GM23338 (cell line): ENCODE measurements around the gene CCPG1. TPM values are rescaled to one million over a fixed set of nuclear protein-coding genes. Genes with fewer than 3 reads are reported as not detected.

Experiments used
- ATAC-seq: fragments of 200-7000 bp; cut with Tn5 transposase; 3 replicates; pipeline ENCODE4 v1.9.1; 2020
- DNase-seq: peaks from one replicate; pipeline ENCODE4 v3.0.0-alpha.2; 2015; ENCODE audit warnings: low spot score
- H2AFZ ChIP-seq: fragments of 200-600 bp; sonication (generic); 2 replicates; pipeline ENCODE4 v1.8.0; 2016; ENCODE audit warnings: antibody characterized with exemption, mild to moderate bottlenecking, moderate library complexity
- H3F3A ChIP-seq: fragments of 200-600 bp; sonication (generic); replicated peaks from 2 replicates; pipeline ENCODE4 v1.8.0; 2017; ENCODE audit warnings: antibody characterized with exemption, mixed run types, low read depth
- H3K27ac ChIP-seq: fragments of 200-600 bp; sonication (generic); 2 replicates; pipeline ENCODE4 v1.6.1; 2016; ENCODE audit warnings: low read depth
- H3K27me3 ChIP-seq: fragments of 200-600 bp; sonication (generic); 2 replicates; pipeline ENCODE4 v1.8.0; 2016; ENCODE audit warnings: mild to moderate bottlenecking, mixed run types, moderate library complexity; ENCODE audit not compliant: insufficient read depth
- H3K36me3 ChIP-seq: fragments of 200-600 bp; sonication (generic); 2 replicates; pipeline ENCODE4 v1.8.0; 2016; ENCODE audit warnings: mild to moderate bottlenecking; ENCODE audit not compliant: insufficient read depth
- H3K4me1 ChIP-seq: fragments of 200-600 bp; sonication (generic); 2 replicates; pipeline ENCODE4 v1.8.0; 2016; ENCODE audit warnings: mild to moderate bottlenecking, moderate library complexity; ENCODE audit not compliant: insufficient read depth
- H3K4me2 ChIP-seq: fragments of 200-600 bp; sonication (generic); 2 replicates; pipeline ENCODE4 v1.7.1; 2017; ENCODE audit warnings: mixed run types
- H3K4me3 ChIP-seq: fragments of 200-600 bp; sonication (generic); 2 replicates; pipeline ENCODE4 v1.6.1; 2016; ENCODE audit warnings: mixed run types
- H3K79me2 ChIP-seq: fragments of 200-600 bp; sonication (generic); replicated peaks from 2 replicates; pipeline ENCODE4 v1.8.0; 2017; ENCODE audit warnings: mild to moderate bottlenecking; ENCODE audit not compliant: insufficient read depth
- H3K9me2 ChIP-seq: fragments of 200-600 bp; sonication (generic); 2 replicates; pipeline ENCODE4 v1.8.0; 2017; ENCODE audit not compliant: insufficient read depth
- H4K20me1 ChIP-seq: fragments of 200-600 bp; sonication (generic); replicated peaks from 2 replicates; pipeline ENCODE4 v1.8.0; 2017; ENCODE audit warnings: mild to moderate bottlenecking; ENCODE audit not compliant: insufficient read depth
- H3K27ac Mint-ChIP-seq: 2 replicates; pipeline ENCODE4 v1.8.0; 2020; ENCODE audit warnings: inconsistent platforms, mild to moderate bottlenecking, moderate library complexity, mixed read lengths
- H3K27me3 Mint-ChIP-seq: 3 replicates; pipeline ENCODE4 v1.8.0; 2022; ENCODE audit warnings: low read depth, mild to moderate bottlenecking, moderate library complexity, mixed read lengths, inconsistent platforms; ENCODE audit not compliant: insufficient read depth, poor library complexity
- H3K36me3 Mint-ChIP-seq: 3 replicates; pipeline ENCODE4 v1.8.0; 2021; ENCODE audit warnings: low read depth, mild to moderate bottlenecking, inconsistent platforms, moderate library complexity, mixed read lengths
- H3K4me1 Mint-ChIP-seq: 3 replicates; pipeline ENCODE4 v1.8.0; 2020; ENCODE audit warnings: mild to moderate bottlenecking, inconsistent platforms, mixed read lengths
- H3K4me3 Mint-ChIP-seq: 3 replicates; pipeline ENCODE4 v1.8.0; 2021; ENCODE audit warnings: moderate library complexity, mild to moderate bottlenecking, inconsistent platforms, mixed read lengths
- H3K9me3 Mint-ChIP-seq: 3 replicates; pipeline ENCODE4 v1.8.0; 2020; ENCODE audit warnings: moderate library complexity, mild to moderate bottlenecking, inconsistent platforms, mixed read lengths
- CREB1 ChIP-seq: fragments of 250-450 bp; sonication (Bioruptor Pico); IDR thresholded peaks from 2 replicates; pipeline ENCODE4 v1.5.0; 2020; ENCODE audit warnings: low read depth, mild to moderate bottlenecking, moderate library complexity
- EZH2 ChIP-seq: fragments of 200-600 bp; sonication (generic); IDR thresholded peaks from one replicate; pipeline ENCODE4 v1.8.0; 2017; ENCODE audit warnings: antibody characterized with exemption, mild to moderate bottlenecking, low read depth; ENCODE audit not compliant: unreplicated experiment
- EZH2phosphoT487 ChIP-seq: fragments of 200-600 bp; sonication (generic); IDR thresholded peaks from one replicate; pipeline ENCODE4 v1.8.1; 2018; ENCODE audit warnings: antibody characterized with exemption; ENCODE audit not compliant: unreplicated experiment
- JUNB ChIP-seq: IDR thresholded peaks from one replicate; pipeline ENCODE4 v1.6.1; 2016; ENCODE audit warnings: antibody characterized with exemption; ENCODE audit not compliant: unreplicated experiment
- NANOG ChIP-seq: IDR thresholded peaks from 2 replicates; pipeline ENCODE4 v1.6.1; 2016; ENCODE audit warnings: antibody characterized with exemption, borderline replicate concordance
- POLR2AphosphoS5 ChIP-seq: IDR thresholded peaks from 2 replicates; pipeline ENCODE4 v1.6.1; 2016; ENCODE audit warnings: antibody characterized with exemption, low read depth
- STAT1 ChIP-seq: IDR thresholded peaks from one replicate; pipeline ENCODE4 v1.6.1; 2016; ENCODE audit warnings: antibody characterized with exemption; ENCODE audit not compliant: unreplicated experiment
- ZNF114 ChIP-seq: fragments of 250-450 bp; sonication (Bioruptor Pico); IDR thresholded peaks from 2 replicates; pipeline ENCODE4 v1.5.0; 2020; ENCODE audit warnings: mild to moderate bottlenecking, moderate library complexity
- ZNF331 ChIP-seq: fragments of 250-450 bp; sonication (Bioruptor Pico); IDR thresholded peaks from 2 replicates; pipeline ENCODE4 v1.5.0; 2020; ENCODE audit warnings: low read depth, mild to moderate bottlenecking, moderate library complexity
- polyA plus RNA-seq: library from polyadenylated mRNA; unstranded; fragments of >200 nt; fragmentation: Nextera tagmentation; extraction: Ambion mirVana; gene quantifications from 2 replicates; pipeline ENCODE4 v1.2.1, GENCODE V29; 2016
- total RNA-seq: library from RNA; depleted of rRNA; stranded (reverse); fragments of >200 nt; shearing (Covaris generic); gene quantifications from 2 replicates; pipeline ENCODE4 v1.2.3, GENCODE V29; 2014
- TF ChIP-seq, protein P1 (sequence below): IDR thresholded peaks from 2 replicates; pipeline ENCODE4 v1.6.1; 2016; ENCODE audit warnings: antibody characterized with exemption
- TF ChIP-seq, protein P2 (sequence below): fragments of 250-450 bp; sonication (Bioruptor Pico); IDR thresholded peaks from 2 replicates; pipeline ENCODE4 v1.5.0; 2020; ENCODE audit warnings: mild to moderate bottlenecking, moderate library complexity
- TF ChIP-seq, protein P3 (sequence below): IDR thresholded peaks from one replicate; pipeline ENCODE4 v1.6.1; 2018; ENCODE audit warnings: antibody characterized with exemption; ENCODE audit not compliant: unreplicated experiment
- TF ChIP-seq, protein P4 (sequence below), 2 experiments: fragments of 200-600 bp in 1 of 2; sonication (generic) in 1 of 2; conservative IDR thresholded peaks; 2 replicates each; pipeline versions ENCODE4 v1.5.1 to v1.6.1; 2016 to 2017; ENCODE audit warnings: antibody characterized with exemption in 2 of 2, low read depth in 2 of 2, mild to moderate bottlenecking in 2 of 2, moderate library complexity in 1 of 2

CCPG1 gene
- total and polyA plus RNA-seq, 2 experiments from 2014 or later: 7.7 to 11.1 TPM

DNA sequence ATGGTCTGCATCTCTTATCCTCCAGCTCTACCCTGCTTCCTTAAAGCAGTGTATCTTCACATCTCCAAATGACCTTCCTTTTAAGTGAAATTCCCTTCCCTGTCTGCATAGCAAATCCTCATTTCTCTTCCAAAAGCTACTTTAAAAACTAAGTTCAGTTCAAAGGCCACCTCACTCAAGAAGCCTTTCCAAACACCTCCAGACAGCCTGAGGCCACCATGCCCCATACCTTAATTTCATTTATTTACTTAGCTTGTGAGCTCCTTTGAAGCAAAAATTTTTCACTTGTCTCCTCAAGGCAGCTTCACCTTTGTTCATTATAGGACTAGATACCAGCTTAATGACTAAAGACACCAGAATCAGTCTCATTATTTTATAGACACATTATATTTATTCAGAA is 49.7 kb downstream of the CCPG1 start:
- Mint-ChIP-seq H3K9me3 (no peaks in the 10 kb centered on the region; the same call in 2 of the 3 replicates), H3K27ac (no peak overlapping the region), H3K27me3 (no peaks in the 10 kb centered on the region), H3K36me3 (no peaks in the 10 kb centered on the region), H3K4me1 (peaks cover 16% of the 10 kb centered on the region; the same call in 2 of the 3 replicates), H3K4me3 (no peak overlapping the region)
- no peaks in the 10 kb centered on the region for H3F3A ChIP-seq
- no peak for ATAC-seq
- TF ChIP-seq POLR2AphosphoS5: no peak
- no peak for TF ChIP-seq EZH2
- no peak for TF ChIP-seq JUNB
- TF ChIP-seq CREB1 (CRISPR knock-in tag): no peak
- no peak for TF ChIP-seq NANOG
- TF ChIP-seq, protein P1, sequence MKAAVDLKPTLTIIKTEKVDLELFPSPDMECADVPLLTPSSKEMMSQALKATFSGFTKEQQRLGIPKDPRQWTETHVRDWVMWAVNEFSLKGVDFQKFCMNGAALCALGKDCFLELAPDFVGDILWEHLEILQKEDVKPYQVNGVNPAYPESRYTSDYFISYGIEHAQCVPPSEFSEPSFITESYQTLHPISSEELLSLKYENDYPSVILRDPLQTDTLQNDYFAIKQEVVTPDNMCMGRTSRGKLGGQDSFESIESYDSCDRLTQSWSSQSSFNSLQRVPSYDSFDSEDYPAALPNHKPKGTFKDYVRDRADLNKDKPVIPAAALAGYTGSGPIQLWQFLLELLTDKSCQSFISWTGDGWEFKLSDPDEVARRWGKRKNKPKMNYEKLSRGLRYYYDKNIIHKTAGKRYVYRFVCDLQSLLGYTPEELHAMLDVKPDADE: no peak
- TF ChIP-seq, protein P2, sequence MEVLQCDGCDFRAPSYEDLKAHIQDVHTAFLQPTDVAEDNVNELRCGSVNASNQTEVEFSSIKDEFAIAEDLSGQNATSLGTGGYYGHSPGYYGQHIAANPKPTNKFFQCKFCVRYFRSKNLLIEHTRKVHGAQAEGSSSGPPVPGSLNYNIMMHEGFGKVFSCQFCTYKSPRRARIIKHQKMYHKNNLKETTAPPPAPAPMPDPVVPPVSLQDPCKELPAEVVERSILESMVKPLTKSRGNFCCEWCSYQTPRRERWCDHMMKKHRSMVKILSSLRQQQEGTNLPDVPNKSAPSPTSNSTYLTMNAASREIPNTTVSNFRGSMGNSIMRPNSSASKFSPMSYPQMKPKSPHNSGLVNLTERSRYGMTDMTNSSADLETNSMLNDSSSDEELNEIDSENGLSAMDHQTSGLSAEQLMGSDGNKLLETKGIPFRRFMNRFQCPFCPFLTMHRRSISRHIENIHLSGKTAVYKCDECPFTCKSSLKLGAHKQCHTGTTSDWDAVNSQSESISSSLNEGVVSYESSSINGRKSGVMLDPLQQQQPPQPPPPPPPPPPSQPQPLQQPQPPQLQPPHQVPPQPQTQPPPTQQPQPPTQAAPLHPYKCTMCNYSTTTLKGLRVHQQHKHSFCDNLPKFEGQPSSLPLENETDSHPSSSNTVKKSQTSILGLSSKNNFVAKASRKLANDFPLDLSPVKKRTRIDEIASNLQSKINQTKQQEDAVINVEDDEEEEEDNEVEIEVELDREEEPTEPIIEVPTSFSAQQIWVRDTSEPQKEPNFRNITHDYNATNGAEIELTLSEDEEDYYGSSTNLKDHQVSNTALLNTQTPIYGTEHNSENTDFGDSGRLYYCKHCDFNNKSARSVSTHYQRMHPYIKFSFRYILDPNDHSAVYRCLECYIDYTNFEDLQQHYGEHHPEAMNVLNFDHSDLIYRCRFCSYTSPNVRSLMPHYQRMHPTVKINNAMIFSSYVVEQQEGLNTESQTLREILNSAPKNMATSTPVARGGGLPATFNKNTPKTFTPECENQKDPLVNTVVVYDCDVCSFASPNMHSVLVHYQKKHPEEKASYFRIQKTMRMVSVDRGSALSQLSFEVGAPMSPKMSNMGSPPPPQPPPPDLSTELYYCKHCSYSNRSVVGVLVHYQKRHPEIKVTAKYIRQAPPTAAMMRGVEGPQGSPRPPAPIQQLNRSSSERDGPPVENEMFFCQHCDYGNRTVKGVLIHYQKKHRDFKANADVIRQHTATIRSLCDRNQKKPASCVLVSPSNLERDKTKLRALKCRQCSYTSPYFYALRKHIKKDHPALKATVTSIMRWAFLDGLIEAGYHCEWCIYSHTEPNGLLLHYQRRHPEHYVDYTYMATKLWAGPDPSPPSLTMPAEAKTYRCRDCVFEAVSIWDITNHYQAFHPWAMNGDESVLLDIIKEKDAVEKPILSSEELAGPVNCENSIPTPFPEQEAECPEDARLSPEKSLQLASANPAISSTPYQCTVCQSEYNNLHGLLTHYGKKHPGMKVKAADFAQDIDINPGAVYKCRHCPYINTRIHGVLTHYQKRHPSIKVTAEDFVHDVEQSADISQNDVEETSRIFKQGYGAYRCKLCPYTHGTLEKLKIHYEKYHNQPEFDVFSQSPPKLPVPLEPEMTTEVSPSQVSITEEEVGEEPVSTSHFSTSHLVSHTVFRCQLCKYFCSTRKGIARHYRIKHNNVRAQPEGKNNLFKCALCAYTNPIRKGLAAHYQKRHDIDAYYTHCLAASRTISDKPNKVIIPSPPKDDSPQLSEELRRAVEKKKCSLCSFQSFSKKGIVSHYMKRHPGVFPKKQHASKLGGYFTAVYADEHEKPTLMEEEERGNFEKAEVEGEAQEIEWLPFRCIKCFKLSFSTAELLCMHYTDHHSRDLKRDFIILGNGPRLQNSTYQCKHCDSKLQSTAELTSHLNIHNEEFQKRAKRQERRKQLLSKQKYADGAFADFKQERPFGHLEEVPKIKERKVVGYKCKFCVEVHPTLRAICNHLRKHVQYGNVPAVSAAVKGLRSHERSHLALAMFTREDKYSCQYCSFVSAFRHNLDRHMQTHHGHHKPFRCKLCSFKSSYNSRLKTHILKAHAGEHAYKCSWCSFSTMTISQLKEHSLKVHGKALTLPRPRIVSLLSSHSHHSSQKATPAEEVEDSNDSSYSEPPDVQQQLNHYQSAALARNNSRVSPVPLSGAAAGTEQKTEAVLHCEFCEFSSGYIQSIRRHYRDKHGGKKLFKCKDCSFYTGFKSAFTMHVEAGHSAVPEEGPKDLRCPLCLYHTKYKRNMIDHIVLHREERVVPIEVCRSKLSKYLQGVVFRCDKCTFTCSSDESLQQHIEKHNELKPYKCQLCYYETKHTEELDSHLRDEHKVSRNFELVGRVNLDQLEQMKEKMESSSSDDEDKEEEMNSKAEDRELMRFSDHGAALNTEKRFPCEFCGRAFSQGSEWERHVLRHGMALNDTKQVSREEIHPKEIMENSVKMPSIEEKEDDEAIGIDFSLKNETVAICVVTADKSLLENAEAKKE (CRISPR knock-in tag): no peak
- no peak for TF ChIP-seq ZNF331
- TF ChIP-seq STAT1: no peak
- TF ChIP-seq, protein P3, sequence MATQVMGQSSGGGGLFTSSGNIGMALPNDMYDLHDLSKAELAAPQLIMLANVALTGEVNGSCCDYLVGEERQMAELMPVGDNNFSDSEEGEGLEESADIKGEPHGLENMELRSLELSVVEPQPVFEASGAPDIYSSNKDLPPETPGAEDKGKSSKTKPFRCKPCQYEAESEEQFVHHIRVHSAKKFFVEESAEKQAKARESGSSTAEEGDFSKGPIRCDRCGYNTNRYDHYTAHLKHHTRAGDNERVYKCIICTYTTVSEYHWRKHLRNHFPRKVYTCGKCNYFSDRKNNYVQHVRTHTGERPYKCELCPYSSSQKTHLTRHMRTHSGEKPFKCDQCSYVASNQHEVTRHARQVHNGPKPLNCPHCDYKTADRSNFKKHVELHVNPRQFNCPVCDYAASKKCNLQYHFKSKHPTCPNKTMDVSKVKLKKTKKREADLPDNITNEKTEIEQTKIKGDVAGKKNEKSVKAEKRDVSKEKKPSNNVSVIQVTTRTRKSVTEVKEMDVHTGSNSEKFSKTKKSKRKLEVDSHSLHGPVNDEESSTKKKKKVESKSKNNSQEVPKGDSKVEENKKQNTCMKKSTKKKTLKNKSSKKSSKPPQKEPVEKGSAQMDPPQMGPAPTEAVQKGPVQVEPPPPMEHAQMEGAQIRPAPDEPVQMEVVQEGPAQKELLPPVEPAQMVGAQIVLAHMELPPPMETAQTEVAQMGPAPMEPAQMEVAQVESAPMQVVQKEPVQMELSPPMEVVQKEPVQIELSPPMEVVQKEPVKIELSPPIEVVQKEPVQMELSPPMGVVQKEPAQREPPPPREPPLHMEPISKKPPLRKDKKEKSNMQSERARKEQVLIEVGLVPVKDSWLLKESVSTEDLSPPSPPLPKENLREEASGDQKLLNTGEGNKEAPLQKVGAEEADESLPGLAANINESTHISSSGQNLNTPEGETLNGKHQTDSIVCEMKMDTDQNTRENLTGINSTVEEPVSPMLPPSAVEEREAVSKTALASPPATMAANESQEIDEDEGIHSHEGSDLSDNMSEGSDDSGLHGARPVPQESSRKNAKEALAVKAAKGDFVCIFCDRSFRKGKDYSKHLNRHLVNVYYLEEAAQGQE: no peak
- TF ChIP-seq EZH2phosphoT487: no peak
- TF ChIP-seq ZNF114 (CRISPR knock-in tag): no peak
- TF ChIP-seq, protein P4, sequence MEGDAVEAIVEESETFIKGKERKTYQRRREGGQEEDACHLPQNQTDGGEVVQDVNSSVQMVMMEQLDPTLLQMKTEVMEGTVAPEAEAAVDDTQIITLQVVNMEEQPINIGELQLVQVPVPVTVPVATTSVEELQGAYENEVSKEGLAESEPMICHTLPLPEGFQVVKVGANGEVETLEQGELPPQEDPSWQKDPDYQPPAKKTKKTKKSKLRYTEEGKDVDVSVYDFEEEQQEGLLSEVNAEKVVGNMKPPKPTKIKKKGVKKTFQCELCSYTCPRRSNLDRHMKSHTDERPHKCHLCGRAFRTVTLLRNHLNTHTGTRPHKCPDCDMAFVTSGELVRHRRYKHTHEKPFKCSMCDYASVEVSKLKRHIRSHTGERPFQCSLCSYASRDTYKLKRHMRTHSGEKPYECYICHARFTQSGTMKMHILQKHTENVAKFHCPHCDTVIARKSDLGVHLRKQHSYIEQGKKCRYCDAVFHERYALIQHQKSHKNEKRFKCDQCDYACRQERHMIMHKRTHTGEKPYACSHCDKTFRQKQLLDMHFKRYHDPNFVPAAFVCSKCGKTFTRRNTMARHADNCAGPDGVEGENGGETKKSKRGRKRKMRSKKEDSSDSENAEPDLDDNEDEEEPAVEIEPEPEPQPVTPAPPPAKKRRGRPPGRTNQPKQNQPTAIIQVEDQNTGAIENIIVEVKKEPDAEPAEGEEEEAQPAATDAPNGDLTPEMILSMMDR (conservative IDR thresholded peaks at IDR 0.05; ENCODE audit: low read depth in 2 of 2): no peak
- no peaks in the 10 kb centered on the region for H3K36me3 ChIP-seq
- no peak overlapping the region for H3K4me3 ChIP-seq
- no peaks in the 10 kb centered on the region for H3K9me2 ChIP-seq
- H3K27me3 ChIP-seq: no peaks in the 10 kb centered on the region
- H3K4me1 ChIP-seq: peaks cover 4% of the 10 kb centered on the region; the same call in 1 of the 2 replicates
- no peak overlapping the region for H2AFZ ChIP-seq
- H3K27ac ChIP-seq: no peak overlapping the region
- no peak overlapping the region for H3K4me2 ChIP-seq
- no peaks in the 10 kb centered on the region for H4K20me1 ChIP-seq
- no peaks in the 10 kb centered on the region for H3K79me2 ChIP-seq
- no peak for DNase-seq
